Measurements from ENCODE around the gene SORCS1.
A peak's percentile ranks its signal among the peaks of the same experiment; 100 is the strongest.

SORCS1 gene

DNA sequence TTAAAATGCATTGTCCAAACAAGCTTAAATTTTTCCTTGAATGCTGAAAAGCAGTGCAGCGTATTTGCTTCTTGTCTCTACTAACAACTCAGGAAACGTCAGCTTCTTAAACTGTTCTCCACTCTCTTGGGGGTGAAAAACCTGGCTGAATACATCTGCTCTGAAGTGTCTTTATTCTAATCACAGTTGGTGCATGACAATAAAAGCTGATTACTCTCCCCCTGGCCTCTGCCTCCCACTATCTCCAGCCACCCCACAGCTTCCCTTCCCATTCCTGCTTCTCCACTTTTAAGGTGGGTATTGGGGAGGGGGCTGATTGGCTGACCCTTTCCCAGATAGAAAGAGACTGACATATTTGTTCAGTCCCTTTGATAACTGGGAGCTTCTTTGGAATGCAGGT lies 456.0 kb downstream of the SORCS1 start:
- ChIA-PET POLR2A (no interaction called here), CTCF (no interaction called here)
- DNase-seq (ENCODE audit: extremely low spot score): no peak
- no peak for TF ChIP-seq ELF4 (IDR thresholded peaks at IDR 0.05)

DNA sequence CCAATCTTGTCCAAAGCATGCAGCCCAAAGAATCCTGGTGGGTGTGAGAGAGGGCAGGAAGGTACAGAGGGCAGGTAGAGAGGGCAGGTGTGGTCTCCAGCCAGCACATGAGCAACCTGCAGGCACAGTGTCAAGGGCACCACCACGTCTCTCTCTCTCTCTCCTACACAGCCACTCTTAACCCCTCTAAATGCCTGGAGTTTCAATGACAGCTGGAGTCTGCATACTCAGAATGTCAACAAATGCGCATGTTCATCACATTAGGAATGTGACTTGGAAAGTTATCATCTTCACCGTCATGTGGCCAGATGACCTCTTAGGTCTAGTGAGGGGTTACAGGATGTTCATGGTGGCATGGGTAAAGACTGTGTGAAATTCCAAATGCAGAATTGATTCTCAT lies 456.8 kb downstream of the SORCS1 start:
- ChIA-PET POLR2A (no interaction called here), CTCF (interaction anchor here (0.7 kb wide), 1 partner anchor 11 kb away, joined by 4 read pairs; no protein-coding TSS in a partner anchor)
- no peak for DNase-seq (ENCODE audit: extremely low spot score)
- TF ChIP-seq ELF4 (IDR thresholded peaks at IDR 0.05) (no peak), L3MBTL2 (conservative IDR thresholded peaks at IDR 0.05) (no peak), HDGF (IDR thresholded peaks at IDR 0.05; ENCODE audit: borderline replicate concordance) (no peak), NFRKB (IDR thresholded peaks at IDR 0.05) (no peak), SP1 (IDR thresholded peaks at IDR 0.05) (no peak), SUZ12 (IDR thresholded peaks at IDR 0.05) (no peak), FOXM1 (IDR thresholded peaks at IDR 0.05; ENCODE audit: borderline replicate concordance) (no peak), BHLHE40 (IDR thresholded peaks at IDR 0.05; ENCODE audit: borderline replicate concordance) (no peak), LEF1 (IDR thresholded peaks at IDR 0.05; ENCODE audit: borderline replicate concordance) (no peak), CTBP1 (IDR thresholded peaks at IDR 0.05; ENCODE audit: borderline replicate concordance) (no peak), FOXA1 (IDR thresholded peaks at IDR 0.05) (no peak), FOXK2 (IDR thresholded peaks at IDR 0.05) (no peak), ZNF384 (IDR thresholded peaks at IDR 0.05) (no peak), ARNT (IDR thresholded peaks at IDR 0.05) (no peak), TARDBP (IDR thresholded peaks at IDR 0.05) (no peak)
- TF ChIP-seq, protein P1, sequence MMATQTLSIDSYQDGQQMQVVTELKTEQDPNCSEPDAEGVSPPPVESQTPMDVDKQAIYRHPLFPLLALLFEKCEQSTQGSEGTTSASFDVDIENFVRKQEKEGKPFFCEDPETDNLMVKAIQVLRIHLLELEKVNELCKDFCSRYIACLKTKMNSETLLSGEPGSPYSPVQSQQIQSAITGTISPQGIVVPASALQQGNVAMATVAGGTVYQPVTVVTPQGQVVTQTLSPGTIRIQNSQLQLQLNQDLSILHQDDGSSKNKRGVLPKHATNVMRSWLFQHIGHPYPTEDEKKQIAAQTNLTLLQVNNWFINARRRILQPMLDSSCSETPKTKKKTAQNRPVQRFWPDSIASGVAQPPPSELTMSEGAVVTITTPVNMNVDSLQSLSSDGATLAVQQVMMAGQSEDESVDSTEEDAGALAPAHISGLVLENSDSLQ (IDR thresholded peaks at IDR 0.05): no peak

DNA sequence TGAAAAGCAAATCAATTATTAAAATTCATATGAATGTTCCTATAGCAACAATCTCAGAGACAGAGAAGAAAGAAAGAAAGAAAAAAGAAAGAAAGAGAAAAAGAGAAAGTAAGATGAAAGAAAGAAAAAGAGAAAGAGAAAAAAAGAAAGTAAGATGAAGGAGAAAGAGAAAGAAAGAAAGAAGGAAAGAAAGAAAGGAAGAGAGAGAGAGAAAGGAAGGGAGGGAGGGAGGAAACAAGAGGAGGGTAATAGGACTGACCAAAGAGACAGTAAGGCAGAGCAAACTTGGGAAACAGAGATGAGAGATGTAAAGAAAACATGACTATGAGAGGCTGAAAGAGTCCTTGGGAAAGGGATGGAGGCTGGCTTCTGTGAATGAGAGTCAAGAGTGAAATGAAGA lies 458.4 kb downstream of the SORCS1 start:
- TF ChIP-seq HDGF (IDR thresholded peaks at IDR 0.05; ENCODE audit: borderline replicate concordance) (no peak), SP1 (IDR thresholded peaks at IDR 0.05) (no peak)
- POLR2A ChIA-PET: no interaction called here
- CTCF ChIA-PET: interaction anchor here (0.6 to 1.5 kb wide), 7 partner anchors 10 to 1517 kb away, joined by 3 to 4 read pairs (median 3); no protein-coding TSS in a partner anchor
- DNase-seq (ENCODE audit: extremely low spot score): no peak

DNA sequence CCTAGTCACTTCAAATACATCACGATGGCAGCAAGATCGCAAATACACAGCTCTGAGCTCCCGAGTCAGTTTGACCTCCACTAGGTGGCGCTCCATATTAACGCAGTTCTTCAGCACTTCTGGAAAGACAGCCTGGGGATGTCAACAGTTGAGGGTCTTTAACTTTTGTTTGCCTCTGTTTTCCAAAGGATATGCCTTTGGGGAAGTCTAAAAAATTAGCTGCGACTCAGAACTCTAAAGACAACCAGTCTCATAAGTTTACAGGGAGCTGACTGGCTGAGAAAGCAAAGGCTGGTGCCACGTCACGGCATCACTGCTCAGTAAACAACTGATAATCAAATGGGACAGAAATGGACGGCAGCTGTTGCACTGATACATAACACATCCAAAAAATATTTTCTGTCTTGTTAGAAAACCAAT lies 458.8 kb downstream of the SORCS1 start:
- CTCF ChIA-PET: interaction anchor here (0.6 to 1.5 kb wide), 13 partner anchors 10 to 1518 kb away, joined by 3 to 4 read pairs (median 3); no protein-coding TSS in a partner anchor
- peak; percentile 75 for DNase-seq (ENCODE audit: extremely low spot score)
- TF ChIP-seq ZNF384 (IDR thresholded peaks at IDR 0.05): no peak
- TF ChIP-seq, protein P1 (IDR thresholded peaks at IDR 0.05): no peak
- no peak for TF ChIP-seq ELF4 (IDR thresholded peaks at IDR 0.05)
- POLR2A ChIA-PET: no interaction called here

DNA sequence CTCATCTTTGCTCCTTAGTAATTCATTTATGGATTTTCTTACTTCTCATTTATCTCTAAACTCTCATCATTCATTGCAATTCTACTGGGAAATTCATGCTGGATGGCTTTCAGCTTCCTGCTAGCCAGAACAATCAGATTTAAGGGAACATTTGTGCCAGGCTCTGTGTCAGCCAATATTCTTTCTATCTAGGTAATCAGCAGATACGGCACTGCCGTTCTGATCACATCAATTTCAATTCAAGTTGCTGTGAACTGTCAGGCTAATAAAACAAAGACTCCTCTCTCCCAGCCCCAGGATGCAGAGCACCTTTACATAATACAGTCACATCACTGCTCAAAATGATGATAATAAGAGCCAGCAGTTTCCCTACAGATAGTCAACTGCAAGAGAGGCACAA lies 468.3 kb downstream of the SORCS1 start:
- DNase-seq (ENCODE audit: extremely low spot score): no peak
- ChIA-PET CTCF (no interaction called here), POLR2A (no interaction called here)
- TF ChIP-seq LEF1 (IDR thresholded peaks at IDR 0.05; ENCODE audit: borderline replicate concordance) (no peak), FOXM1 (IDR thresholded peaks at IDR 0.05; ENCODE audit: borderline replicate concordance) (no peak), L3MBTL2 (conservative IDR thresholded peaks at IDR 0.05) (no peak), ELF4 (IDR thresholded peaks at IDR 0.05) (no peak), ZNF384 (IDR thresholded peaks at IDR 0.05) (no peak), HDGF (IDR thresholded peaks at IDR 0.05; ENCODE audit: borderline replicate concordance) (no peak), SP1 (IDR thresholded peaks at IDR 0.05) (no peak), FOXK2 (IDR thresholded peaks at IDR 0.05) (no peak), BHLHE40 (IDR thresholded peaks at IDR 0.05; ENCODE audit: borderline replicate concordance) (no peak), FOXA1 (IDR thresholded peaks at IDR 0.05) (no peak), TARDBP (IDR thresholded peaks at IDR 0.05) (no peak), ARNT (IDR thresholded peaks at IDR 0.05) (no peak)
- TF ChIP-seq, protein P1 (IDR thresholded peaks at IDR 0.05): no peak

DNA sequence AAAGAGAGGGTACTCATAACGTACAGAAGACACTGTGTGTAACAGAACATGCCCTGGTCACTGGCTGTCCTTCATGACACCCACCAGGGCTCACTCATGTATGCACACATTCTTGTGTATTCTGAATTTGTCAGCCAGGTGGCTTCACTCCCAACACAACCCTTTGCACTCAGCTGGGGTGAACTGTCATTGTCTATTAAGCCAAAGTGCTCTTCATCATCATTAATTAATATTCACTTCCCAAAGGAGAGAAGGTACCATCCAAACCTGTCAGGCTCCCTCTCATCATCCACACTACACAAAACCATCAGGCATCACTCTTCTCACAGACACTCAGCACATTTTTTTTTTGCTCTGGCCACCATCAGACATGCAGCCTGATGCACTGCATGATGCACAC lies 469.8 kb downstream of the SORCS1 start:
- POLR2A ChIA-PET: no interaction called here
- DNase-seq (ENCODE audit: extremely low spot score): no peak
- TF ChIP-seq ELF4 (IDR thresholded peaks at IDR 0.05) (no peak), L3MBTL2 (conservative IDR thresholded peaks at IDR 0.05) (no peak), HDGF (IDR thresholded peaks at IDR 0.05; ENCODE audit: borderline replicate concordance) (no peak), FOXM1 (IDR thresholded peaks at IDR 0.05; ENCODE audit: borderline replicate concordance) (no peak), BHLHE40 (IDR thresholded peaks at IDR 0.05; ENCODE audit: borderline replicate concordance) (no peak), SP1 (IDR thresholded peaks at IDR 0.05) (no peak), FOXK2 (IDR thresholded peaks at IDR 0.05) (no peak), ARNT (IDR thresholded peaks at IDR 0.05) (no peak), FOXA1 (IDR thresholded peaks at IDR 0.05) (no peak), ZNF384 (IDR thresholded peaks at IDR 0.05) (no peak), LEF1 (IDR thresholded peaks at IDR 0.05; ENCODE audit: borderline replicate concordance) (no peak), CTBP1 (IDR thresholded peaks at IDR 0.05; ENCODE audit: borderline replicate concordance) (no peak), TARDBP (IDR thresholded peaks at IDR 0.05) (no peak), NFRKB (IDR thresholded peaks at IDR 0.05) (no peak), SUZ12 (IDR thresholded peaks at IDR 0.05) (no peak)
- TF ChIP-seq, protein P1 (IDR thresholded peaks at IDR 0.05): no peak
- CTCF ChIA-PET: no interaction called here

Measured in HEK293T (cell line).